Right cardiac atrium (tissue), 5 donors: ENCODE results near the gene CIDEC. TPM values are rescaled to one million over a fixed set of nuclear protein-coding genes. Genes with fewer than 3 reads are reported as not detected.

Experiments used
- ATAC-seq, 2 donors: fragments of 200-7000 bp; cut with Tn5 transposase; one replicate each; pipeline versions ENCODE4 v1.8.0 to v1.9.1; 2020; ENCODE audit warnings: moderate library complexity in 2 of 2, mild to moderate bottlenecking in 1 of 2
- DNase-seq, 3 donors: peaks; one replicate each; pipeline ENCODE4 v3.0.0-alpha.2; 2020
- H3K27ac ChIP-seq: one replicate; pipeline ENCODE4 v1.5.1; 2013; ENCODE audit warnings: mild to moderate bottlenecking, low read length, control low read depth, moderate library complexity
- H3K27me3 ChIP-seq: one replicate; pipeline ENCODE4 v1.6.1; 2013; ENCODE audit not compliant: control insufficient read depth, insufficient read depth
- H3K4me1 ChIP-seq: one replicate; pipeline ENCODE4 v1.6.1; 2013; ENCODE audit warnings: low read length; ENCODE audit not compliant: control insufficient read depth, insufficient read depth
- H3K4me3 ChIP-seq: one replicate; pipeline ENCODE4 v1.5.1; 2013; ENCODE audit warnings: low read length, control low read depth
- H3K9me3 ChIP-seq: one replicate; pipeline ENCODE4 v1.6.1; 2013; ENCODE audit warnings: low read length; ENCODE audit not compliant: control insufficient read depth
- WGBS: extraction: QIAGEN DNeasy Blood & Tissue Kit; methylation state at CpG from one replicate; pipeline ENCODE4 v1.1.7; 2013; 5-methylcytosine and 5-hydroxymethylcytosine counted together
- intact Hi-C, 4 donors: fragments of 100-400 bp; cut with DNase I; formaldehyde crosslinking; loops; one replicate each; pipeline versions ENCODE4 v1.11.0 to v1.14.0; 2022 to 2023
- polyA plus RNA-seq: library from polyadenylated mRNA; stranded (reverse); fragments of 200-250 nt; gene quantifications from one replicate; pipeline ENCODE4 v1.2.3, GENCODE V29; 2013
- total RNA-seq, 4 donors: library from RNA; stranded (reverse); fragmentation: NEBNext Ultra II Directional; extraction: Animal tissue kit (Norgen Biotek cat#: 25700); gene quantifications; one replicate each; pipeline ENCODE4 v1.2.1, GENCODE V29; 2021
- donor health status: healthy with polysubstance abuse.
- donor health status: DM: no; HTN: yes; CAD: no.
- donor health status: DM: no; HTN: no; CAD: no.
- donor health status: DM: no; HTN: yes; CAD: no; lungs with severe emphysema.
- donor health status: DM: yes; HTN: yes; CAD: no.

CIDEC gene
- total and polyA plus RNA-seq, 5 donors = 0.38 to 29.5 (median 4.4) TPM; not detected in 1

DNA sequence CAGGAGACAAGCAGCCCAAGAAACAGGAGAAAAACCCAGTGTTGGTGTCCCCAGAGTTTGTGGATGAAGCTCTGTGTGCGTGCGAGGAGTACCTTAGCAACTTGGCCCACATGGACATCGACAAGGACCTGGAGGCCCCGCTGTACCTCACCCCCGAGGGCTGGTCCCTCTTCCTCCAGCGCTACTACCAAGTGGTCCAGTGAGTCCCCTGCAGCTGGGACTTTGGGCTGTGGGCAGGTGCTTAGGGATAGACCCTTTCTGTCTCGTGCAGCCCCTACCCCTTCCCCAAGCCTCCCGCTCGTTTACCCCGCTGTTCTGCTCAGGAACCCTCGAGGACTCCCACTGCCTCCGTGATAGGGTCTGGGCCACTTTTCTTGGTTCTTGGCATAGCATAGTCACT, 59.5 kb downstream of the CIDEC start:
- H3K4me3 ChIP-seq = no peak overlapping the region
- no peaks in the 10 kb centered on the region for H3K9me3 ChIP-seq
- no peak for ATAC-seq
- no peak overlapping the region for H3K27ac ChIP-seq
- DNase-seq = no peak
- intact Hi-C loops = no loop called here
- 89% methylated on average over 12 of the region's 12 CpGs for WGBS
- H3K27me3 ChIP-seq = no peaks in the 10 kb centered on the region
- H3K4me1 ChIP-seq = no peaks in the 10 kb centered on the region

DNA sequence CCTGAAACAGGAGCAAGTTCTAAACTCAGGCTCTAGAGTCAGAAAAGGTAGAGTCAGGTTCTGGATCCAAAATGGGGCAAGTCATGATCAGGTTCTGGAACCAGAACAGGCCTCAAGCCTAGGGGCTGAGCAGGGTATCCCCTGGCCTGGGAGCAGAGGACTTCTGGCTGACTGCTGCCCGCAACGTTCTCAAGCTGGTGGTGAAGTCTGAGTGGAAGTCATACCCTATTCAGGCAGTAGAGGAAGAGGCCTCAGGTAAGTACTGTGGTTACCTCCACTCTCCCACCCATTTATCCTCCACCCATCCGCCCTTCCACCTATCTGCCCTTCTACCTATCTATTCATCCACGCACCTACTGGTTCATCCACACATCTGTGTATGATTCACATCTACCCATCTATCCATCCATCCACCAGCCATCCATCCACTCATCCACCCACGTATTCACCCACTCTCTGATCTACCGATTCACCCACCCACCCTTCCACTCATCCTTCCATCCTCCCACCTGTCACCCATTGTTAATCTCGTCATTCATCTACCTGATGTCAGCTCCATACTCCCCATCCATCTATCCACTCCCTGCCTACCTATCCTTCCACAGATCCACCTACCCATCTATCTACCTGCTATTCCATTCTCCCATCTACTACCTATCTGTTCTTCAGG, 61.3 kb downstream of the CIDEC start:
- ATAC-seq (no peak), DNase-seq (no peak)
- Histone ChIP-seq H3K4me3 (no peak overlapping the region), H3K9me3 (no peaks in the 10 kb centered on the region), H3K27me3 (no peaks in the 10 kb centered on the region), H3K4me1 (no peaks in the 10 kb centered on the region), H3K27ac (no peak overlapping the region)
- intact Hi-C loops = no loop called here
- WGBS = 81% methylated on average over 7 of the region's 7 CpGs

DNA sequence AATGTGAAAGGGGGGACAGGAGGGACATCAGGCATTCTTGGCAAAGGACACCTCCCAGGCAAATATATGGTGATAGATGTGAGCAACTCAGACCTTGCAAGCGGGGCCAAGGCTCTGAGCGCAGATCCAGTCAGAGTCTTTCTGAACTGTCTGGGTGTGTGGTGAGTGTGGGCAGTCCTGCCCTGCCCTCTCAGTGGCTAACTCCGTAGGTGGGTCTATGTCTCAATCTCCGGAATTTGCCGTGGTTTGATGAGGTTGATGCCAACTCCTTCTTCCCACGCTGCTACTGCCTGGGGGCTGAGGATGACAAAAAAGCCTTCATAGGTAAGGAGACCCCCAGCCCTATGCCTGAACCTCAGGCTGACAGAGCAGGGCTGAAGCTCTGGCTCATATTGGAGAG, 62.6 kb downstream of the CIDEC start:
- no peak for ATAC-seq
- Histone ChIP-seq H3K4me1 (no peaks in the 10 kb centered on the region), H3K9me3 (no peaks in the 10 kb centered on the region), H3K27me3 (no peaks in the 10 kb centered on the region), H3K4me3 (no peak overlapping the region), H3K27ac (no peak overlapping the region)
- intact Hi-C loops = no loop called here
- 89% methylated on average over 6 of the region's 6 CpGs for WGBS
- DNase-seq = no peak

Other genes starting within 250 kb of the CIDEC start
- gene MTMR14, start 230.7 kb downstream of the CIDEC start, total RNA-seq = 10 to 100 TPM; 41.3 to 84.3 (median 47.2) TPM
- 49.4 TPM for gene MTMR14, start 230.7 kb downstream of the CIDEC start, polyA plus RNA-seq
- under 1 TPM in 3 of 4 donors, not detected in 1; 0.11 to 0.31 (median 0.15) TPM for gene CPNE9, start 176.4 kb downstream of the CIDEC start, total RNA-seq
- 0.07 TPM for gene CPNE9, start 176.4 kb downstream of the CIDEC start, polyA plus RNA-seq
- 10 to 100 TPM in 3 of 4 donors, 1 to 10 TPM in 1; 9.2 to 12.0 (median 11.7) TPM for gene BRPF1, start 148.5 kb downstream of the CIDEC start, total RNA-seq
- 6.4 TPM for gene BRPF1, start 148.5 kb downstream of the CIDEC start, polyA plus RNA-seq
- gene OGG1, start 130.3 kb downstream of the CIDEC start, total RNA-seq = 10 to 100 TPM in 3 of 4 donors, 1 to 10 TPM in 1; 9.6 to 15.5 (median 15.1) TPM
- gene OGG1, start 130.3 kb downstream of the CIDEC start, polyA plus RNA-seq = 13.4 TPM
- gene CAMK1, start 110.3 kb downstream of the CIDEC start, total RNA-seq = 10 to 100 TPM; 20.1 to 24.9 (median 21.0) TPM
- gene CAMK1, start 110.3 kb downstream of the CIDEC start, polyA plus RNA-seq = 22.1 TPM
- gene TADA3, start 87.8 kb downstream of the CIDEC start, total RNA-seq = 10 to 100 TPM; 42.0 to 51.3 (median 46.3) TPM
- 38.4 TPM for gene TADA3, start 87.8 kb downstream of the CIDEC start, polyA plus RNA-seq
- 100 to 1,000 TPM in 1 of 4 donors, 10 to 100 TPM in 3; 63.8 to 104 (median 73.0) TPM for gene ARPC4, start 87.2 kb downstream of the CIDEC start, total RNA-seq
- gene ARPC4, start 87.2 kb downstream of the CIDEC start, polyA plus RNA-seq = 51.1 TPM
- 10 to 100 TPM; 20.6 to 27.3 (median 23.8) TPM for gene TTLL3, start 70.0 kb downstream of the CIDEC start, total RNA-seq
- gene TTLL3, start 70.0 kb downstream of the CIDEC start, polyA plus RNA-seq = 23.7 TPM
- 10 to 100 TPM; 31.2 to 37.7 (median 37.6) TPM for gene RPUSD3, start 36.2 kb downstream of the CIDEC start, total RNA-seq
- 43.3 TPM for gene RPUSD3, start 36.2 kb downstream of the CIDEC start, polyA plus RNA-seq
- 10 to 100 TPM; 20.3 to 22.4 (median 20.4) TPM for gene JAGN1, start 10.4 kb upstream of the CIDEC start, total RNA-seq
- gene JAGN1, start 10.4 kb upstream of the CIDEC start, polyA plus RNA-seq = 26.0 TPM
- 1 to 10 TPM; 1.0 to 2.2 (median 1.4) TPM for gene IL17RE, start 22.6 kb upstream of the CIDEC start, total RNA-seq
- gene IL17RE, start 22.6 kb upstream of the CIDEC start, polyA plus RNA-seq = 1.2 TPM
- gene IL17RC, start 36.8 kb upstream of the CIDEC start, total RNA-seq = 10 to 100 TPM; 35.1 to 48.1 (median 41.9) TPM
- 40.4 TPM for gene IL17RC, start 36.8 kb upstream of the CIDEC start, polyA plus RNA-seq
- 10 to 100 TPM; 59.6 to 88.4 (median 66.9) TPM for gene CRELD1, start 53.6 kb upstream of the CIDEC start, total RNA-seq
- gene CRELD1, start 53.6 kb upstream of the CIDEC start, polyA plus RNA-seq = 92.8 TPM
- 1 to 10 TPM; 1.4 to 2.1 (median 1.7) TPM for gene PRRT3, start 72.2 kb upstream of the CIDEC start, total RNA-seq
- 1.2 TPM for gene PRRT3, start 72.2 kb upstream of the CIDEC start, polyA plus RNA-seq
- 10 to 100 TPM; 84.3 to 89.8 (median 87.6) TPM for gene EMC3, start 106.6 kb upstream of the CIDEC start, total RNA-seq
- gene EMC3, start 106.6 kb upstream of the CIDEC start, polyA plus RNA-seq = 85.2 TPM
- 1 to 10 TPM; 1.1 to 2.6 (median 1.6) TPM for gene FANCD2, start 146.2 kb upstream of the CIDEC start, total RNA-seq
- 1.0 TPM for gene FANCD2, start 146.2 kb upstream of the CIDEC start, polyA plus RNA-seq
- not detected for gene FANCD2OS, start 228.0 kb upstream of the CIDEC start, total RNA-seq
- not detected for gene FANCD2OS, start 228.0 kb upstream of the CIDEC start, polyA plus RNA-seq
- gene BRK1, start 235.4 kb upstream of the CIDEC start, total RNA-seq = 100 to 1,000 TPM in 2 of 4 donors, 10 to 100 TPM in 2; 93.3 to 106 (median 100) TPM
- gene BRK1, start 235.4 kb upstream of the CIDEC start, polyA plus RNA-seq = 127 TPM